ENCODE results near the gene SRSF11.

Gene SRSF11

DNA sequence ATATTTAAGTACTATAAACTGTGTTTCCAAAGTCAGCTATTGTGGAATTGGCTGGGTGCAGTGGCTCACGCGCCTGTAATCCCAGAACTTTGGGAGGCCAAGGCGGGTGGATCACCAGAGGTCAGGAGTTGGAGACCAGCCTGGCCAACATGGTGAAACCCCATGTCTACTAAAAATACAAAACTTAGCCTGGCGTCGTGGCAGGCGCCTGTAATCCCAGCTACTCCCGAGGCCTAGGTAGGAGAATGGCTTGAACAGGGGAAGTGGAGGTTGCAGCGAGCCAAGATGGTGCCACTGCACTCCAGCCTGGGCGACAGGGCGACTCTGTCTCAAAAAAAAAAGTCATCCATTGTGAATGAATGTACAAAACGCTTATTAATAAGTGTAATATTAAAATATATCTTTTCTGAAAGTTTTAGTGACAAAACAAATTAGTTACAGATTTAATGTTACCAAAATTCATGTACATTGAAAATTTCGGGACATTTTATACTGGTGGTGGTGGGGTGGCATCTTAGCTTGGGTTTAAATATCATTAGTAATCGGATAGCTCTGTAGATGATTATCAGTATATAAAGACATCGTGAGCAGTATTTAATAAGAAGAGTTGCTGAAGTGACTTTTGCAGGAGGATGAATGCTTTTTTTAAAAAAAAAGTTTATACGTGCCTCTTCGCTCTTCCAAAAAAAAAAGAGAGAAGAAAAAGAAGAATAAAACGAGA lies 503 bp upstream of the SRSF11 start:
- no peak for DNase-seq (ENCODE audit: low spot score)

- DNase-seq (ENCODE audit: low spot score): no peak
Measured at GRCh38 chr1:70222716-70223235, 1.6 kb downstream of the SRSF11 start.

- DNase-seq (ENCODE audit: low spot score): no peak
Measured at GRCh38 chr1:70224954-70225353, 3.8 kb downstream of the SRSF11 start.

DNA sequence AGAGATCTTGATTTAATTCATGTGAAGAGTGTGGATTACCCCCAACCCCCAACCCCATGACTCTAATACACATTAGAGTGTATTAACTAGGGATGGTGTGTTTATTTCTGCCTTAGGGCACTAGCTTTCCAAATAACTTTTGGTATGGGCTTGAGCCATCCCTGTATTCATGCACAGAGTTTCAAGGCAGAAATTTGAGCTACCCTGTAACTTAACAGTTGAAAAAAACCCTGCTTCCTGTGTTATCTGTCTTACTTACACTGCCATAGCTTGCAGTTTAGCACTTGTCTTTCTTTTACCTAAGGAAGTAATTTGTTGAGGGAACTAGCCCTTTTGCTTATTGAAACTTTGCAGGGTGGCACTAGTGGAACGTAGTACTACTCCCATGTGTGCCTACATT lies 6.3 kb downstream of the SRSF11 start:
- no peak for DNase-seq (ENCODE audit: low spot score)

DNA sequence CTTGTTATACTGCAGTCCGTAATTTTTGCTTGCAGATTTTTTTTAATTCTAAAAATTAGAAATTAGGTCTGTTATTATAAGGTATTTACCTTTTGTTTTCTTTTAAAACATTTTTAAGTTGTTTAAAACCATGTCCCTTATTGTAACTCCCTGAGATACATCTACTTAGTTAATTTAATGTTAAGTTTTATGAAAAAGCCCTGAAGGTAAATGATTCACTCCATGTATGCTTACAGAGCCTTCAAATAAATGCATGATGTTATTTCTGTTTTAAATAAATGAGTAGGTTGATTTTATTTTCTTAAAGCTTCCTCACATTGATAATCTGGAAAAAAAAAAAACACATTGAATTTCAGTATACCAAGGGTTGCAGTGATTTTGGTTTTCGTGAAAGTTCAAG lies 7.5 kb downstream of the SRSF11 start:
- no peak for DNase-seq (ENCODE audit: low spot score)

DNA sequence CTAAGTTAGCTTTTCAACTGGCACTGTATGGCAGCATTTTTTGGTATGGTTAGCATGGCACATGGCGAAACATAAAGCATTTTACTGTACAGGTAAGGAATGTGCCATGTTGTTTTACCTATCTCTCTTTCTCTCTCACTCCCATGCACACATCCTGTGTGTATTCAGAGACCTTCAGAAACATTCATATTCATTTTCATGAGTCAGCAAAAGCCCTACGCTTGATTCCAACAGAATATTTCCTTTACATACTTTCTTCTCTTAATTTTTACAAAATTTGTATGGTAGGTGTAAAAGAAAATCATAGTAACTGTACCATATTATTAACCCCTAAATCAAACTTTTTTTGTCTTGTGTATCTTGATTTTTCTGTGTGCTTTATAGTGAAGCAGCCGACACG lies 10.3 kb downstream of the SRSF11 start:
- DNase-seq (ENCODE audit: low spot score): no peak

- no peak for DNase-seq (ENCODE audit: low spot score)
Measured at GRCh38 chr1:70234733-70235132, 13.6 kb downstream of the SRSF11 start.

DNA sequence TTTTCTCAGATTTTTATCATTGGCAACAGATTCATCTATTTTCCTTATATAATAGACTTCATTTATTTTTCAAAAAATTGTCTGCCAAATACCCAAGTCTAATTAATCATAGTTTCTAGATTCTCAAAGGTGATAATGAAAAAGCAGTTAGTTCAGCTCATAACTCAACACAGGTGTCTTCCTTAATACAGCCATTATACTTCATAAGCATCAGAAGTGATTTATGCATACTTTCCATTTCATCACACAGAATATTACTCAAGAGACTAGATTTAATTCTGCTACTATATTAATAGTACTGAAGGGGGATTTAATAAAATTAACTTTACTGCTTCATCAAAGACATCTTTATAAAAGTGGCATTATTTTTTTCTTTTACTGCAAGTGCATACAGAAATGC lies 18.8 kb downstream of the SRSF11 start:
- DNase-seq (ENCODE audit: low spot score): no peak

GRCh38 chr1:70247122-70247521 lies 25.9 kb downstream of the SRSF11 start:
- DNase-seq (ENCODE audit: low spot score): no peak

DNA sequence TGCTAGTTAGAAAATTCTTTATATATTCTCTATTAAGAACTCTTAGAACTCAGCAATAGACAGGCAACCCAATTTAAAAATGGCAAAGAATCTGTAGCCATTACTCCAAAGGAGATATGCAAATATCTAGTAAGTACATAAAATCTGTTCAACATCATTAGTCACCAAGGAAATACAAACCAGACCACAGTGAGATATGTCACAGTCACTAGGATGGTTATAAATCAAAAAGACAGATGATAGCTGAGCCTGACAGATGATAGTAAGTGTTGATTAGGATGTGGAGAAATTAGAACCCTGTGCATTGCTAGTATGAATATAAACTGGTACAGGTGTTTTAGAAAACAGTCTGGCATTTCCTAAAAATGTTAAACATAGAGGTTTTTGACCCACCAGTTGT lies 26.6 kb downstream of the SRSF11 start:
- peak; percentile 62 for DNase-seq (ENCODE audit: low spot score)

DNA sequence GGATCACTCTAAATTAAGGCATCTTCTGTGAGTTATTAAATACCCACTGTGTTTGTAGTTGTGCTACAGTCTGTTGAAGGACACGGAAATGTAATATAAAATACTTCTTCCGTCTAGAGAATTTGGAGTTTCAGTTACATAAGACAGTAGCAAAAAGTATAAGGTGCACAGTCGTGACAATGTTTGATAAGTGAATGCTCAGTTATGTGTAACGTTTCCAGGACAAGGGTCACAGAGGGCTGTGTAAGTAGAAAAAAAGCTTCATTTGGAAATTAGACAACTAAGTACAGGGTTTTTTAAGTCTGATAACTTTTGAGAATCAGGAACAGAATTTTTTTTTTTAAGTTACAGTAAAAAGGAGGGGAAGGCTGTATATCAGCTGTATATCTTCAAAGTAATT lies 27.5 kb downstream of the SRSF11 start:
- no peak for DNase-seq (ENCODE audit: low spot score)

DNA sequence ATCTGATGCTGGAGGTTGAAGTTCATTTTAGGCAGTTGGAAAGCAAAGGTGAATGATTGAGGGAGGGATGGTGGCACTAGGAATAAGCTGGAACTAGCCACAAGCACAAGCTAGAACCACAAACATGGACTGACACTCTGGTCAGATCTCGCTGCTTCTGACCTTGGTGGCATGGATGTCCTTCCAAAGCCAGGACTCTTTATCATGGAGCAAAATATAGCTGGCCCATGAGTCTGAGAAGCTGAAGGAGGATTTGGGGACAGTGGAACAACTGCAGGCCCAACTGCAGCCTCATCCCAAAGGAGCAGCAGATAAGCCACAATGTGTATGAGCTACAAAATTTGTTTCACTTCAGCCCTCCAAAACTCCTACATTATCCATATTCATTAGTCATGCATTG lies 35.5 kb downstream of the SRSF11 start:
- no peak for DNase-seq (ENCODE audit: low spot score)

- DNase-seq (ENCODE audit: low spot score): no peak
Measured at GRCh38 chr1:70264839-70265238, 43.7 kb downstream of the SRSF11 start.

DNA sequence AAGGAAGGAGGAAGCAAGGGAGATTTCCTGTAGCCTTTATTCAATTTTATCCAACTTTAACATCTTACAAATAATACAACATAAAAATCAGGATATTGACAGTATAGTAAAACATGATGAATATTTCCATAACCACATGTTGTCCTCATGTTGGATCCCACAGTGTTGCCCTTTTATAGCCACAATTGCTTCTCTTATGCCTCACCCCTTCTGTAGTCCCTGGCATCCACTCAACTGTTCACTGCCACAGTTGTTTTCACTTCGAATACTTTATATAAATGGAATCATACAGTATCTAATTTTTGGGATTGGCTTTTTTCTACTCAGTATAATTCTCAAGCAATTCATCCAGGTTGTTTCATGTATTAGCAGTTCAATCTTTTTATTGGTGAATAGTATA lies 44.8 kb downstream of the SRSF11 start:
- no peak for DNase-seq (ENCODE audit: low spot score)

- DNase-seq (ENCODE audit: low spot score): no peak
Measured at GRCh38 chr1:70277875-70278274, 56.7 kb downstream of the SRSF11 start.

GRCh38 chr1:70278710-70279109 lies 57.5 kb downstream of the SRSF11 start:
- no peak for DNase-seq (ENCODE audit: low spot score)

DNA sequence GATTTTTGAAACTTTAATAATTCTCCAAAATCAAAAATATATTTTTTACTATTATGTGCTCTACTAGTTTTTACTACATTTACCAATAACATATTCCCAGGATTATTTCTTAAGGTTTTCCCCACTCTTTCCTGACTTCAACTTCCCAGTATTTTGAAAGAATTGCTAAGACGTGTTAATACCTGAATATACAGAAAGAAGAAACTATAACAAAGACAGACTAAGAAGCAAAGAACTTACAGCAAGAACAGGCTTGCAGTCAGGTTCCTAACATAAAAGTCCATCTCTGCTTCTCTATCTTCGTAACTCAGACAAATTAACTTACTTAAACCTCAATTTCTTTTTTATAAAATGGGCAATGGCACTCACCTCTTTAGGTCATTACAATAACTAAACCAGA lies 63.2 kb downstream of the SRSF11 start:
- no peak for DNase-seq (ENCODE audit: low spot score)

- DNase-seq (ENCODE audit: low spot score): no peak
Measured at GRCh38 chr1:70286453-70286852, 65.3 kb downstream of the SRSF11 start.

- no peak for DNase-seq (ENCODE audit: low spot score)
Measured at GRCh38 chr1:70288166-70288565, 67.0 kb downstream of the SRSF11 start.

DNA sequence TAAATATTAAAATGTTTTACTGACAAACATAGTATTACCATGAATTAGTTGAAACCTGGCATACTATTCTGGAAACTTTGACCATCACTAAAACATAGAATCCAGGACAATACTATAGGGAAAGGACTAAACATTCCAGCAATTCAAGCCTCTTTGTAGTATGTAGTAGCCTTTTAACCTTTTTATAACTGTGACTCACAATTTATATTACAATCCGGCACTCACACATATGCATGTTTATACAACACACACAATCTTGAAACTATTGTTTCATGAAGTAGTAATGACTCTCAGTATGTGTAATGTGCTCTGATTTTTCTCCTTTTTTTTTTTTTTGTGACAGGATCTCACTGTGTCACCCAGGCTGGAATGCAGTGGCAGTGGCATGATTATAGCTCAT lies 69.0 kb downstream of the SRSF11 start:
- no peak for DNase-seq (ENCODE audit: low spot score)

GRCh38 chr1:70293186-70293843 lies 72.1 kb downstream of the SRSF11 start:
- no peak for DNase-seq (ENCODE audit: low spot score)

- DNase-seq (ENCODE audit: low spot score): no peak
Measured at GRCh38 chr1:70295749-70296148, 74.6 kb downstream of the SRSF11 start.

GRCh38 chr1:70299472-70299871 lies 78.3 kb downstream of the SRSF11 start:
- no peak for DNase-seq (ENCODE audit: low spot score)
